Ovary (tissue), 9 donors: ENCODE data around the gene MMEL1. TPM values are rescaled to one million over a fixed set of nuclear protein-coding genes. Genes with fewer than 3 reads are reported as not detected.

ENCODE experiments used
- DNase-seq, 5 donors: peaks; one replicate each; pipeline ENCODE4 v3.0.0-alpha.2; 2019 to 2020
- H3K27ac ChIP-seq, 2 donors: fragments of 200-600 bp; one replicate each; pipeline versions ENCODE4 v1.5.1 to v1.8.0; 2019 to 2022
- H3K27me3 ChIP-seq: fragments of 200-600 bp; one replicate; pipeline ENCODE4 v1.8.0; 2022
- H3K36me3 ChIP-seq: fragments of 200-600 bp; sonication (generic); one replicate; pipeline ENCODE4 v1.5.1; 2019
- H3K4me1 ChIP-seq: one replicate; pipeline ENCODE4 v1.8.1; 2013; ENCODE audit warnings: mild to moderate bottlenecking, moderate library complexity; ENCODE audit not compliant: insufficient read depth
- H3K4me3 ChIP-seq: fragments of 200-600 bp; sonication (generic); one replicate; pipeline ENCODE4 v1.5.1; 2017
- H3K9me3 ChIP-seq, 2 donors: fragments of 200-600 bp in 1 of 2; sonication (generic) in 1 of 2; one replicate each; pipeline versions ENCODE4 v1.5.1 to v1.8.1; 2013 to 2019; ENCODE audit warnings: mild to moderate bottlenecking in 1 of 2, moderate library complexity in 1 of 2
- CTCF ChIP-seq, 3 donors: fragments of 450-650 bp in 2 of 3; fragments of 200-600 bp in 1 of 3; IDR thresholded peaks; one replicate each; pipeline versions ENCODE4 v1.5.1 to v1.8.0; 2016 to 2022; ENCODE audit warnings: antibody characterized with exemption in 3 of 3, mild to moderate bottlenecking in 1 of 3
- EP300 ChIP-seq: sonication (generic); formaldehyde crosslinking; IDR thresholded peaks from one replicate; pipeline ENCODE4 v1.6.1; 2017; ENCODE audit warnings: antibody characterized with exemption
- POLR2A ChIP-seq: fragments of 450-650 bp; IDR thresholded peaks from one replicate; pipeline ENCODE4 v1.6.1; 2017; ENCODE audit warnings: antibody characterized with exemption, mild to moderate bottlenecking, moderate library complexity
- WGBS, 3 donors: extraction: QIAGEN DNeasy Blood & Tissue Kit in 1 of 3; methylation state at CpG; one replicate each; pipeline versions ENCODE4 v1.1.5 to v1.1.7; 2013 to 2017; 5-methylcytosine and 5-hydroxymethylcytosine counted together
- intact Hi-C, 4 donors: fragments of 100-400 bp; cut with DNase I; formaldehyde crosslinking; loops; one replicate each; pipeline versions ENCODE4 v1.11.0 to v1.15.1; 2022 to 2023
- polyA plus RNA-seq, 2 donors: library from polyadenylated mRNA; stranded (reverse); fragments of 200-250 nt in 1 of 2; fragments of 350-450 nt in 1 of 2; fragmentation: Illumina TruSeq in 1 of 2; extraction: RNeasy Lipid Tissue Mini Kit (QIAGEN cat#74804) in 1 of 2; gene quantifications; one replicate each; pipeline ENCODE4 v1.2.3, GENCODE V29; 2013 to 2014
- total RNA-seq, 7 donors: library from RNA; depleted of rRNA in 2 of 7; stranded (reverse); fragments of >200 nt in 2 of 7; fragmentation: NEBNext Ultra II Directional in 3 of 7; extraction: Animal tissue kit (Norgen Biotek cat#: 25700) in 3 of 7; gene quantifications; one replicate each; pipeline versions ENCODE4 v1.1.0 to v1.2.4, GENCODE V29; 2016 to 2023
- donor health status: DM: no; HTN: no; CAD: no; lungs with moderate emphysema.
- donor health status: DM: no; HTN: no; CAD: no.
- donor health status: Bipolar disorder and iron deficiency.
- donor health status: DM: yes; HTN: yes; CAD: no.
- donor health status: DM: no; HTN: no; CAD: no.
- donor health status: DM: yes; HTN: yes; CAD: no.

MMEL1 gene
- total and polyA plus RNA-seq, 9 donors = 0.42 to 7.9 (median 1.1) TPM; not detected in 3

DNA sequence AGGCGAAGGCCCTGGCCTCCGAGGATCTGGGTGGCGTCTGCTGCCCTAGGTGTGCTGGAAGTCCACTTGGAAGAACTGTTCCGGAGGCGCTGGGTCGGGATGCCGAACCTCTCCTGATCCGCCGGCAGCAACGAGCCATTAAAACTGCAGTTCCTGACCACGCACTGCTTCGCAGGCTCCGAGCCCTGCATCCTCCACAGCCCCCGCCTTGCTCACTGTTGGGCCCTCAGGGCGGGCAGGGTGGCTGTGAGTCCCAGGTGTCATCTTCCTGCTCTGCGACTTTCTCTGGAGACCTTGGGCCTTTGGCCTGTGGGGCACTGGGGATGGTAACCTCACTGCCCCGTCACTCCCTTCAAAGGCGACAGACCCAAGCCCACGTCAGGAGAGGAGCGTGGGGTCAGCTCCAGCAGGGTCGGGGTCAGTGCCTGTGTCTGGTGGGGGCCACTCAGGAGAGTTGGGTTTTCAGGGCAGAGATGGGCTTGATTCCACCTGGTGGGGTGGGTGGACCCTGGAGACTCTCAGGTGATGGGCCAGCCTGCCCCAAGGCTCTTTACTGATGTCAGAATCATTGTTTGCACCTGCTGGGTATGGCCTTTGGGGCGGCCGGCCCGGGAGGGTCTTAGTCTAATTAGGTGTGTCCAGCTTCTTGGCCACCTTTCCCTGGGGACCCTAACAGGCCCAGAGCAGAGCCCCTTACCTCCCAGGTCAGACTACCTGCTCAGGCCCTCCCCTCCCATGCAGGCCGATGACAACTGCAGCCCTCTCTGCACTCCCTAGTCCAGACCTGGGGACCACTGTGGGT, 43.2 kb downstream of the MMEL1 start:
- peak in 2 of 5 donors; percentile 14 to 36 for DNase-seq
- Histone ChIP-seq H3K4me3 (no peak overlapping the region), H3K9me3 (no peaks in the 10 kb centered on the region), H3K4me1 (peaks cover 10% of the 10 kb centered on the region), H3K27ac (no peak overlapping the region), H3K36me3 (no peaks in the 10 kb centered on the region), H3K27me3 (no peaks in the 10 kb centered on the region)
- WGBS, 3 donors = 92 to 93% (median 93%) methylated on average over 25 of the region's 25 CpGs
- intact Hi-C loops = no loop called here
- TF ChIP-seq POLR2A (no peak), EP300 (no peak), CTCF (IDR thresholded peaks at IDR 0.05) (no peak)

- TF ChIP-seq EP300 (no peak), POLR2A (no peak), CTCF (IDR thresholded peaks at IDR 0.05) (no peak)
- H3K4me1 ChIP-seq = peaks cover 10% of the 10 kb centered on the region
- intact Hi-C loops = no loop called here
- no peak overlapping the region for H3K27ac ChIP-seq
- H3K27me3 ChIP-seq = no peaks in the 10 kb centered on the region
- peak in 3 of 5 donors; percentile 43 to 57 (median 57) for DNase-seq
- 89 to 95% (median 93%) methylated on average over 18 to 23 of the region's 23 CpGs for WGBS, 3 donors
- no peak overlapping the region for H3K4me3 ChIP-seq
- H3K36me3 ChIP-seq = no peaks in the 10 kb centered on the region
- H3K9me3 ChIP-seq = no peaks in the 10 kb centered on the region
These were observed 44.0 kb downstream of the MMEL1 start for GRCh38 chr1:2588661-2589430.

DNA sequence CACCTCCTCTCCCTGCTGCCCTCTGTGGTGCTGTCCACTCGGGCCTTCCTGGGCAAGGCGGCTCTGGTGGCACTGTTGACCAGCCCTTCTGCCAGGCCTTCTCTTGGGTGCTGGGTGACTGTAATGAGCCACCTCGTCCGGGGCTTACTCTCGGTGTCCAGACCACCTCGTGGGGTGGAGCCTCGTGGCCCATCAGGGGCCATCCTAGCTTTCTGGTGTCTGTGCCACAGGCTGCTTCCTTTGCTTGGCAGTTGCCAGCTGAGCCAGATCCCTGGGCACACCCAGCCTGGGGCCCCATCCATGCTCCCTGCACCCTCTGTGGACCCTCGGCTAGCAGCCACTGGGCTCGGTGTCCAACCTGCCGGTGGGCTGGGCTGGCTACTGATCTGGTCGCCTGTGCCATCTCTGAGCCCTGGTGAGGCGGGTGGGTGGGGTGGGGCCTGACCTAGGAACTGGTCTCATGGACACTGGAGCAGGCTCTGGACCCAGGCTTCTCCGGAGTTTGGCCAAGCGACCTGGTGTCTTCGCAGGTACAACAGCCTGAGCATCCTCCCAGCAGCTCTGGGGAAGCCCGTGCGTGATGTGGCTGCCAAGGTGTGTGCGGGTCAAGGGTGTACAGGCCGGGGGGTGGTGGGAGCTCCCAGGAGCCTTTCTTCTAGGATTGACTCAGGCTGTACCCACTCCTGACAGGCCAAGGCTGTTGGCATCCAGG, 44.8 kb downstream of the MMEL1 start:
- intact Hi-C loops = no loop called here
- TF ChIP-seq EP300 = no peak
- DNase-seq = peak in 3 of 5 donors; percentile 48 to 53 (median 53)
- no peaks in the 10 kb centered on the region for H3K36me3 ChIP-seq
- peaks cover 11% of the 10 kb centered on the region for H3K4me1 ChIP-seq
- no peak overlapping the region for H3K27ac ChIP-seq
- no peaks in the 10 kb centered on the region for H3K27me3 ChIP-seq
- no peaks in the 10 kb centered on the region for H3K9me3 ChIP-seq
- no peak overlapping the region for H3K4me3 ChIP-seq
- 87 to 90% (median 89%) methylated on average over 19 of the region's 19 CpGs for WGBS, 3 donors

GRCh38 chr1:2587071-2587859, 45.6 kb downstream of the MMEL1 start:
- intact Hi-C loops = no loop called here
- 10 to 14% (median 13%) methylated on average over 37 to 52 of the region's 52 CpGs for WGBS, 3 donors
- Histone ChIP-seq H3K4me1 (peaks cover 11% of the 10 kb centered on the region), H3K27me3 (no peaks in the 10 kb centered on the region), H3K36me3 (no peaks in the 10 kb centered on the region), H3K4me3 (peak overlapping the region; percentile 90), H3K27ac (no peak overlapping the region), H3K9me3 (no peaks in the 10 kb centered on the region)
- TF ChIP-seq EP300 (no peak), POLR2A (no peak), CTCF (IDR thresholded peaks at IDR 0.05) (no peak)
- no peak for DNase-seq
